IPS-15b (cell line): Measurements from ENCODE around the gene RGS13.

ENCODE experiments used
- H3K27me3 ChIP-seq: one replicate; pipeline ENCODE4 v1.6.1; 2013; ENCODE audit warnings: low read length; ENCODE audit not compliant: control insufficient read depth, insufficient read depth
- H3K36me3 ChIP-seq: one replicate; pipeline ENCODE4 v1.6.1; 2013; ENCODE audit warnings: low read length; ENCODE audit not compliant: control insufficient read depth, insufficient read depth
- H3K4me1 ChIP-seq: one replicate; pipeline ENCODE4 v1.6.1; 2013; ENCODE audit warnings: mild to moderate bottlenecking, low read length; ENCODE audit not compliant: control insufficient read depth, insufficient read depth
- H3K4me3 ChIP-seq: one replicate; pipeline ENCODE4 v1.5.1; 2013; ENCODE audit warnings: low read depth, low read length
- H3K9ac ChIP-seq: one replicate; pipeline ENCODE4 v1.6.1; 2013; ENCODE audit warnings: low read depth, mild to moderate bottlenecking, low read length
- H3K9me3 ChIP-seq: one replicate; pipeline ENCODE4 v1.6.1; 2013; ENCODE audit warnings: mild to moderate bottlenecking, low read length; ENCODE audit not compliant: control insufficient read depth, insufficient read depth

The RGS13 gene, protein sequence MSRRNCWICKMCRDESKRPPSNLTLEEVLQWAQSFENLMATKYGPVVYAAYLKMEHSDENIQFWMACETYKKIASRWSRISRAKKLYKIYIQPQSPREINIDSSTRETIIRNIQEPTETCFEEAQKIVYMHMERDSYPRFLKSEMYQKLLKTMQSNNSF

DNA sequence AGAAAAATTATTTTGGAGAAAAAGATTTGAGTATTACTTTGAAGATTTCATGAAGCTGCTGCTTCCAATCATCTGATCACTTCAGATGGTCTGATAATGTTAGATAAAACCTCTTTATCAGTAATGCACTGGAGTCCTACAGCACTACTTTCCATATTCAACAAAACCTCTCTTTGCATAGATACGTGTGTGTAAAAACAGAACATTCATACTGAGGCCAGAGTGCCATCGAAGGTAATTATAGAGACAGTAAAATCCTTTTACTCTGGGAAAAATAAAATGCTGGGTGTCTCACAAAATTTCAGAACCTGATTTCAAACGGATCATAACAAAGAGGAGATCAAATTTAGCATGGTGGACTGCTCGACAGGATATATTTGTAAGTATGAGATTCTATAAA, at the start of gene RGS13:
RGS13 (plus strand) TSS at position 209 of the 400 bp plus-strand sequence. CDS start 8,188 bp downstream, outside the sequence.
- Histone ChIP-seq H3K9me3 (no peaks in the 10 kb centered on the region), H3K4me3 (no peak within 1 kb of the TSS), H3K36me3 (no peaks in the 10 kb centered on the region), H3K9ac (no peak within 1 kb of the TSS), H3K4me1 (no peaks in the 10 kb centered on the region), H3K27me3 (no peaks in the 10 kb centered on the region)

DNA sequence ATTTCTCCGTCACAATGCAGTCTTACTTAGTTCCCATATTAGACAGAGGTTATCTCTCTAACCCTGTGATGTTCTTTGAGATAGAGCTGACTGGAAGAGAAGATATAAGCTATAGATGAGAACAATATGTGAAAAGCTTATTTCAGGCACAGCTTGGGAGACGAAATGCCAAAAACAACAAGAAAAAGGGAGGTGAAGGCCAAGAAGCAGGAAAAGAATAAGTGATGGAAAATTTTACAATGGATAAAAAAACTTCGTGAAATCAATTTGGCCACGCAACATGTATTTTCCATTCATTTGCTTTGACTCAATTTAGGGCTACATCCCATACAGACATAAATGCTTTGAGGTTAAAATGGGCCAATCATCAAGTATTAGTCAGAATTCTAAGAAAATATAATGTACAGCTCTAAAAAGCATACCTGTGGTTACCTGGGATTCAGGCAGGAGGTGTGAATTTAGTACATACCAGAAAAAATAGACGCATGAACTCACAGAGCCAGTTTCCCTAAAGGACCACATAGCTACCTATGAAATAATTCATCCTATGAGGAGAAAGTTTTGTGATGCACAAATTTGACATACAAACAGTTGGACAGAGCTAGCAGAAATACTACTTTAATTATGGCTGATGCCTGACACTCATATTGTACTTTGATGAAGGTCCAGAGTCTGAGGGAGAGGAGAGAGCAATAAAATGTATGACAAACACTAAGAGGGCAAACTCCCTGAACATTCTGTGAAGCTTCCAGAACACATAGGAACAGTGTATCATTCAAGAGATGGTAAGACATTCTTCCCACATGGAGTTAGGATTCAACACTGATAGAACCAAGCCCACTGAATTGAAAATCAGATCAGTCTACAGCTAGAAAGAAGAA, 48.3 kb upstream of the RGS13 start:
- Histone ChIP-seq H3K9ac (no peak overlapping the region), H3K27me3 (no peaks in the 10 kb centered on the region), H3K4me3 (no peak overlapping the region), H3K4me1 (no peaks in the 10 kb centered on the region), H3K9me3 (no peaks in the 10 kb centered on the region), H3K36me3 (no peaks in the 10 kb centered on the region)

DNA sequence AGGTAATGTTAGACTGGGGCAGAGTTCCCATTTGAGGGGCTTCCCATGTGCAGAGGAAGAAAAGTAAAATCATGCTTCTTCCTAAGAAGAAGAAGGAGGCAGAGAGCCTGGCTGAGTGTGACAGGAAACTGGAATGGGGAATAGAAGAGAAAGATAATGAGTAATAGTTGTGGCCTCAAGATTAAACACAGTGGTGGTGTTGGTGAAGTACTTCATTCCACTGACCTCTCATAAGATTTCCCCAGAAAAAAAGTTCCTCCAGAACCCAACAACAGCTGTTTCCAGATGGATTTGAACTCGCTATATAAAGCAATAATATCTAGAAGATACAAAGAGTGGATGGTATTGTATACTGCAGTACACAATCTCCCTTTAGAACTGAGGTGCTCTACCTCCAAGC, 47.4 kb upstream of the RGS13 start:
- no peak overlapping the region for H3K9ac ChIP-seq
- H3K4me1 ChIP-seq = no peaks in the 10 kb centered on the region
- no peak overlapping the region for H3K4me3 ChIP-seq
- H3K9me3 ChIP-seq = no peaks in the 10 kb centered on the region
- H3K27me3 ChIP-seq = no peaks in the 10 kb centered on the region
- no peaks in the 10 kb centered on the region for H3K36me3 ChIP-seq

DNA sequence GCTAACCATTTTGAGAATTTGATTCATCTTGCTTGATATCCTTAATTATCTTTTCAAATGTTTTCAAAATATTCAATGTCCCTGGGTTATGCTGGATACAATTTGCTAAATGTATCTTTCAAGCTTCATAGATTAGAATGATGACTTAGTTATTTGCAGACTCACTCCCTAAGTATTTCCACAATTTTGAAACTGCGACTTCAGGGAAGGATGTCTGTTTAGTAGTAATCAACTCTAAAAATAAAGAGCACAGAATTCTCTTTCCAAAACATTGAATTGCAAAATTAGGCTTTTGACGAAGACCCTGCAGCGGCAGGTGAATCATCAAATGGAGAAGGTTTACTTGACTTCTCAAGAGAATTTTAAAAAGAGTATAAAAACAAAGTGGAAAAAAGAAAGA, 46.1 kb upstream of the RGS13 start:
- Histone ChIP-seq H3K4me3 (no peak overlapping the region), H3K9me3 (no peaks in the 10 kb centered on the region), H3K9ac (no peak overlapping the region), H3K27me3 (no peaks in the 10 kb centered on the region), H3K4me1 (no peaks in the 10 kb centered on the region), H3K36me3 (no peaks in the 10 kb centered on the region)

GRCh38 chr1:192592517-192592916, 43.4 kb upstream of the RGS13 start:
- no peak overlapping the region for H3K9ac ChIP-seq
- H3K4me1 ChIP-seq = no peaks in the 10 kb centered on the region

DNA sequence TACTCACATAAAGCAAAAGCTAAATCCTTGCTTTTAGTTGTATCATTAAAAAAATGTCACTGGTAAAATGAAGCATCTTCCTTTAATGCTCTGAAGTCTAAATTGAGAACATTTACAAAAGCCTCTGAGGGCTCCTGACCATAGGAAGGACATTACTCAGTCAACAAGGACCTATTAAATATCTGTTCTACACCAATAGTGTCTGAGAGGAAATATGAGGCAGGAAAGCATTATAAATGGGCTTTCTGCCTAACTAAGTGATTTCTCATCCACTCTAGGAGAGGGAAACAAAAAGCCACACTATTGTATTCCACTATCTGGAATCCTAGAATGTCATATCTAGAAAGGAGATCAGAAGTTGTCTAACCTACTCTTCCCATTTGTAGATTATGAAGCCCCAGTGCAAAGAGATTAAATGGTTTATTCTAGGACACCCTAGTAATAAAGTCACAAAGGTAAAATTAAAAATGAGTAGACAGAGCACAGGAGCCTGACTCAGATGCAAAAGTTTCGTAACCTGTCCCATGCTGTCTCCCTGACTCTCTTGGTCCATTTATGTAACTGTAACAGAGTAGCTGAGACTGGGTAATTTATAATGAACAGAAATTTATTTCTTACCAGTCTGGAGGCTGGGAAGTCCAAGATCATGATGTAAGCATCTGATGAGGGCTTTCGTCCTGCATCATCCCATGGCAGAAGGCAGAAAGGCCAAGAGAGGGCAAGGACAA, 42.8 kb upstream of the RGS13 start:
- Histone ChIP-seq H3K4me3 (no peak overlapping the region), H3K9ac (no peak overlapping the region), H3K4me1 (no peaks in the 10 kb centered on the region), H3K9me3 (no peaks in the 10 kb centered on the region), H3K36me3 (no peaks in the 10 kb centered on the region), H3K27me3 (no peaks in the 10 kb centered on the region)

More at GRCh38 chr1:192592517-192592916, 43.4 kb upstream of the RGS13 start:
- Histone ChIP-seq H3K36me3 (no peaks in the 10 kb centered on the region), H3K4me3 (no peak overlapping the region), H3K27me3 (no peaks in the 10 kb centered on the region), H3K9me3 (no peaks in the 10 kb centered on the region)

DNA sequence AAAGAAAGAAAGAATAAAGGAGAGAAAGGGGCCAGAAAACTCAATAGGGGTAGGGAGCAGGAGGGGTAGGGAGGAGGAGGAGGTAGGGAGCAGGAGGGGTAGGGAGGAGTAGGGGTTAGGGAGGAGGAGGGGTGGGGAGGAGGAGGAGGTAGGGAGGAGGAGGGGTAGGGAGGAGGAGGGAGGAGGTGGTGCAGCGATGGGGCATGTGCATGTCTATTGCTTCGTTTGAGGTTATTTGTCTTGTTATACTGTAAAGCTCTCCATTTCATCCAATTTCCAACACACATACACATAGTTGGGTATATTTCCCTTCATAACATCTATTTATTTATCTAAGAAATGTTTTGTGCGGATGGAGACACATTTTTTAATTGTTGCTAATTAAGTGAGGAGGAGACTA, 40.6 kb upstream of the RGS13 start:
- no peaks in the 10 kb centered on the region for H3K9me3 ChIP-seq
- H3K9ac ChIP-seq = no peak overlapping the region
- H3K4me3 ChIP-seq = no peak overlapping the region
- H3K4me1 ChIP-seq = no peaks in the 10 kb centered on the region
- no peaks in the 10 kb centered on the region for H3K36me3 ChIP-seq
- H3K27me3 ChIP-seq = no peaks in the 10 kb centered on the region

DNA sequence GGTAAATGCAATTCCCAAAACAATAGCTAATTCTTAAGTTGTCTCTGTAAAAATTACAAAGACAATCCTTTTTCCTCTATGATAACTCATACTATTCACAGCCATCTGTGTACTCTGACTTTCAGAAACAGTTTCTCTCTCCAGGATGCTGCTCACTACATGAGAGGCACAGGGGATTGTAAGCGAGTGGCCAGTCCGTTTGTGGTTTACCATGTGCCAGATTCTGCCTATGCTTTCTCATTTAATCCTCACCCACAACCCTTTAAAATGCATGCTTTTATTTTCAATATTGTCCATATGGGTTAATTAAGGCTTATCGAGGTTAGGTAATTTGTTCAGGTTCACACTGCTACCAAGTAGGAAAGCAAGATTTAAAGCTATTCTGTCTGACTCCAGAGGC, 37.4 kb upstream of the RGS13 start:
- Histone ChIP-seq H3K9me3 (no peaks in the 10 kb centered on the region), H3K27me3 (no peaks in the 10 kb centered on the region), H3K9ac (no peak overlapping the region), H3K36me3 (no peaks in the 10 kb centered on the region), H3K4me1 (no peaks in the 10 kb centered on the region), H3K4me3 (no peak overlapping the region)

GRCh38 chr1:192600275-192600674, 35.7 kb upstream of the RGS13 start:
- H3K4me1 ChIP-seq = no peaks in the 10 kb centered on the region
- H3K4me3 ChIP-seq = no peak overlapping the region
- no peaks in the 10 kb centered on the region for H3K9me3 ChIP-seq
- no peaks in the 10 kb centered on the region for H3K27me3 ChIP-seq
- H3K36me3 ChIP-seq = no peaks in the 10 kb centered on the region
- no peak overlapping the region for H3K9ac ChIP-seq

- H3K4me1 ChIP-seq = no peaks in the 10 kb centered on the region
- no peaks in the 10 kb centered on the region for H3K36me3 ChIP-seq
- no peaks in the 10 kb centered on the region for H3K27me3 ChIP-seq
- no peak overlapping the region for H3K4me3 ChIP-seq
- no peaks in the 10 kb centered on the region for H3K9me3 ChIP-seq
- no peak overlapping the region for H3K9ac ChIP-seq
Observed at GRCh38 chr1:192601143-192601542, 34.8 kb upstream of the RGS13 start.

DNA sequence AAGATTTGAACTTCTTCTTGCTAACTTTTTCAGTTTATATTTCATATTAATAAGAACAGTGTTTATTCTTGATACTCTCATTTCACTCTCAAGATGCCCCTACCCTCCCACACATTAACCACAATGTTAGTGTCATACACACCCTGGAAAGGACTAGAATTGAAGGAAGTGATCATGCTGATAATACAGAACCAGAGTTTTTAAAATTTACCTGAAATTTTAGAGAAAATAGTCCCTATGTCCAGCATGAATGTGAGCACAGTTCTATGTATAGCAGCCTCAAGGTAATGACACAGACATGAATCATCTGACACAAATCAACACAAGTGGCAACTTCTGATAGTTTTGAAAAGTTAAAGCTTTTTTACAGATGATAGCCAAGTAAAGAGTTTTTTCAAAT, 34.4 kb upstream of the RGS13 start:
- Histone ChIP-seq H3K9me3 (no peaks in the 10 kb centered on the region), H3K4me3 (no peak overlapping the region), H3K9ac (no peak overlapping the region), H3K4me1 (no peaks in the 10 kb centered on the region), H3K36me3 (no peaks in the 10 kb centered on the region), H3K27me3 (no peaks in the 10 kb centered on the region)
